ENCODE results near the gene REPIN1. TPM values are rescaled to one million over a fixed set of nuclear protein-coding genes. Genes with fewer than 3 reads are reported as not detected.

Gene REPIN1
- total RNA-seq, 1 experiment from 2014 or later: 28.2 TPM

- DNase-seq (ENCODE audit: low read depth): no peak
Observed at GRCh38 chr7:150406312-150406566, 37.6 kb downstream of the REPIN1 start.

GRCh38 chr7:150406567-150407421, 38.2 kb downstream of the REPIN1 start:
- peak; percentile 27 for DNase-seq (ENCODE audit: low read depth)

GRCh38 chr7:150407588-150408392, 39.2 kb downstream of the REPIN1 start:
- DNase-seq (ENCODE audit: low read depth): no peak

- DNase-seq (ENCODE audit: low read depth): no peak
Observed at GRCh38 chr7:150408393-150409299, 40.0 kb downstream of the REPIN1 start.

- no peak for DNase-seq (ENCODE audit: low read depth)
Observed at GRCh38 chr7:150409300-150410030, 40.8 kb downstream of the REPIN1 start.

GRCh38 chr7:150410131-150410530, 41.5 kb downstream of the REPIN1 start:
- no peak for DNase-seq (ENCODE audit: low read depth)

GRCh38 chr7:150410680-150411346, 42.2 kb downstream of the REPIN1 start:
- DNase-seq (ENCODE audit: low read depth): no peak

GRCh38 chr7:150411606-150412005, 43.0 kb downstream of the REPIN1 start:
- DNase-seq (ENCODE audit: low read depth): no peak

GRCh38 chr7:150412016-150412415, 43.4 kb downstream of the REPIN1 start:
- DNase-seq (ENCODE audit: low read depth): no peak

GRCh38 chr7:150412518-150413488, 44.2 kb downstream of the REPIN1 start:
- no peak for DNase-seq (ENCODE audit: low read depth)

- no peak for DNase-seq (ENCODE audit: low read depth)
Observed at GRCh38 chr7:150413640-150414081, 45.0 kb downstream of the REPIN1 start.

GRCh38 chr7:150415161-150416153, 46.8 kb downstream of the REPIN1 start:
- DNase-seq (ENCODE audit: low read depth): no peak

GRCh38 chr7:150417239-150417638, 48.6 kb downstream of the REPIN1 start:
- DNase-seq (ENCODE audit: low read depth): no peak

- no peak for DNase-seq (ENCODE audit: low read depth)
Observed at GRCh38 chr7:150417863-150418262, 49.2 kb downstream of the REPIN1 start.

- DNase-seq (ENCODE audit: low read depth): no peak
Observed at GRCh38 chr7:150420242-150420641, 51.6 kb downstream of the REPIN1 start.

GRCh38 chr7:150420987-150421674, 52.5 kb downstream of the REPIN1 start:
- DNase-seq (ENCODE audit: low read depth): peak; percentile 77

GRCh38 chr7:150421831-150422230, 53.2 kb downstream of the REPIN1 start:
- DNase-seq (ENCODE audit: low read depth): no peak

Data from RPMI7951 (cell line).